Panc1 (cell line): ENCODE measurements around the gene SERGEF. TPM values are rescaled to one million over a fixed set of nuclear protein-coding genes. Genes with fewer than 3 reads are reported as not detected.

ENCODE experiments used
- ATAC-seq: fragments of 200-7000 bp; cut with Tn5 transposase; 2 replicates; pipeline ENCODE4 v1.9.1; 2020; ENCODE audit warnings: mild to moderate bottlenecking, moderate library complexity
- BruUV-seq: library from RNA; stranded (reverse); fragments of 400-500 nt; replicated peaks from 2 replicates; lab custom pipeline; 2021; lab: Mats Ljungman, UMichigan
- CTCF ChIA-PET: fragments of 300-600 bp; sonication (Branson Sonifier 250); formaldehyde crosslinking; loops from one replicate; lab custom pipeline; 2022; ENCODE audit warnings: antibody characterized with exemption; lab: Charles Lee
- POLR2A ChIA-PET: fragments of 300-600 bp; sonication (Branson Sonifier 250); formaldehyde crosslinking; loops from one replicate; lab custom pipeline; 2022; ENCODE audit warnings: antibody characterized with exemption; lab: Charles Lee
- DNase-seq: peaks from one replicate; pipeline ENCODE4 v3.0.0-alpha.2; 2010; ENCODE audit warnings: low read depth, low spot score
- H3K27ac ChIP-seq: 2 replicates; pipeline ENCODE4 v1.5.1; 2011; ENCODE audit warnings: mild to moderate bottlenecking, low read length, inconsistent platforms
- H3K27me3 ChIP-seq: fragments of 200-500 bp; sonication (Bioruptor generic); 2 replicates; pipeline ENCODE4 v1.6.0; 2014; ENCODE audit warnings: low read length, inconsistent platforms; ENCODE audit not compliant: control insufficient read depth, insufficient read depth
- H3K36me3 ChIP-seq: fragments of 200-500 bp; sonication (Bioruptor generic); 2 replicates; pipeline ENCODE4 v1.5.1; 2014; ENCODE audit warnings: inconsistent platforms, mild to moderate bottlenecking, low read length, moderate library complexity; ENCODE audit not compliant: control insufficient read depth, insufficient read depth
- H3K4me1 ChIP-seq: 2 replicates; pipeline ENCODE4 v1.5.1; 2011; ENCODE audit warnings: inconsistent platforms, mild to moderate bottlenecking, low read length, moderate library complexity; ENCODE audit not compliant: control insufficient read depth, insufficient read depth
- H3K4me3 ChIP-seq, 2 experiments: 2 replicates each; pipeline ENCODE4 v1.5.1; 2011 to 2012; ENCODE audit warnings: low read depth in 2 of 2, low read length in 2 of 2, mild to moderate bottlenecking in 2 of 2, inconsistent platforms in 1 of 2, moderate library complexity in 1 of 2
- H3K9me3 ChIP-seq: fragments of 200-500 bp; sonication (Bioruptor generic); 2 replicates; pipeline ENCODE4 v1.5.1; 2014; ENCODE audit warnings: low read depth, mild to moderate bottlenecking, inconsistent platforms, low read length, moderate library complexity; ENCODE audit not compliant: control insufficient read depth, insufficient read depth
- CTCF ChIP-seq: fragments of 450-650 bp; IDR thresholded peaks from 2 replicates; pipeline ENCODE4 v1.5.1; 2017; ENCODE audit warnings: mild to moderate bottlenecking
- POLR2AphosphoS5 ChIP-seq: IDR thresholded peaks from 2 replicates; pipeline ENCODE4 v1.6.1; 2012; ENCODE audit warnings: mild to moderate bottlenecking, low read depth, low read length, moderate library complexity
- REST ChIP-seq, 2 experiments: IDR thresholded peaks; 2 replicates each; pipeline ENCODE4 v1.6.1; 2011 to 2012; ENCODE audit warnings: low read depth in 2 of 2, control low read depth in 1 of 2, low read length in 1 of 2, mild to moderate bottlenecking in 1 of 2, moderate library complexity in 1 of 2; ENCODE audit not compliant: insufficient read depth in 1 of 2
- SIN3A ChIP-seq: IDR thresholded peaks from 2 replicates; pipeline ENCODE4 v1.6.1; 2012; ENCODE audit warnings: low read depth, mild to moderate bottlenecking, low read length, moderate library complexity, borderline replicate concordance; ENCODE audit not compliant: insufficient read depth
- TCF7L2 ChIP-seq: IDR thresholded peaks from 2 replicates; pipeline ENCODE4 v1.6.1; 2011; ENCODE audit warnings: mild to moderate bottlenecking, low read depth, low read length, inconsistent platforms
- in situ Hi-C: cut with HindIII; loops from 2 replicates; pipeline ENCODE4 v1.10.0; 2016; ENCODE audit warnings: low sequenced_read_pairs, low pct_unique_long_range_greater_than_20kb
- intact Hi-C: fragments of 100-400 bp; cut with micrococcal nuclease; formaldehyde crosslinking; loops from one replicate; pipeline ENCODE4 v1.10.0; 2022; ENCODE audit not compliant: unreplicated experiment
- total RNA-seq: library from RNA; stranded (reverse); gene quantifications from one replicate; pipeline ENCODE4 v1.2.1, GENCODE V29; 2021; ENCODE audit not compliant: unreplicated experiment

Gene SERGEF
- total RNA-seq, 1 experiment from 2014 or later = 35.5 TPM

- POLR2A ChIA-PET = no interaction called here
Observed at GRCh38 chr11:18011633-18012032, 1.2 kb downstream of the SERGEF start.

GRCh38 chr11:18010977-18011586, 1.8 kb downstream of the SERGEF start:
- peaks cover 7% of the 10 kb centered on the region; the same call in 1 of the 2 replicates for H3K27me3 ChIP-seq
- POLR2A ChIA-PET = no interaction called here
- intact Hi-C loops = loop anchor here (5.0 kb wide), 1 partner anchor 91 kb away; no protein-coding TSS in a partner anchor
- DNase-seq (no peak), ATAC-seq (no peak)
- peaks cover 4% of the 10 kb centered on the region for H3K36me3 ChIP-seq
- CTCF ChIA-PET = no interaction called here
- H3K9me3 ChIP-seq = no peaks in the 10 kb centered on the region
- no peak for TF ChIP-seq SIN3A
- no peak for TF ChIP-seq CTCF
- TF ChIP-seq POLR2AphosphoS5 = no peak
- no peak for TF ChIP-seq TCF7L2
- TF ChIP-seq REST (IDR thresholded peaks at IDR 0.05; ENCODE audit: insufficient read depth in 1 of 2, low read depth in 2 of 2, low read length in 1 of 2) = no peak
- H3K4me1 ChIP-seq = peaks cover 9% of the 10 kb centered on the region; the same call in 1 of the 2 replicates
- H3K27ac ChIP-seq = no peak overlapping the region
- BruUV-seq = TSS peak; percentile 71
- H3K4me3 ChIP-seq = no peak overlapping the region
- in situ Hi-C loops = no loop called here

More at GRCh38 chr11:18011633-18012032, 1.2 kb downstream of the SERGEF start:
- in situ Hi-C loops = no loop called here
- ATAC-seq (no peak), DNase-seq (no peak)
- TF ChIP-seq TCF7L2 (no peak), REST (IDR thresholded peaks at IDR 0.05; ENCODE audit: insufficient read depth in 1 of 2, low read depth in 2 of 2, low read length in 1 of 2) (no peak), SIN3A (no peak), POLR2AphosphoS5 (no peak), CTCF (no peak)
- intact Hi-C loops = loop anchor here (5.0 kb wide), 1 partner anchor 91 kb away; no protein-coding TSS in a partner anchor
- H3K27me3 ChIP-seq = peaks cover 7% of the 10 kb centered on the region; the same call in 1 of the 2 replicates
- peaks cover 9% of the 10 kb centered on the region; the same call in 1 of the 2 replicates for H3K4me1 ChIP-seq
- peaks cover 1% of the 10 kb centered on the region for H3K36me3 ChIP-seq
- H3K4me3 ChIP-seq = peak overlapping the region; percentile 88 to 96
- BruUV-seq = no TSS peak
- CTCF ChIA-PET = no interaction called here
- no peaks in the 10 kb centered on the region for H3K9me3 ChIP-seq
- peak overlapping the region; percentile 42 for H3K27ac ChIP-seq
